LNCAP (cell line): ENCODE data around the gene AOPEP.

Experiments used
- CTCF ChIP-seq: fragments of 450-650 bp; IDR thresholded peaks from 2 replicates; pipeline ENCODE4 v1.5.1; 2017; ENCODE audit warnings: mild to moderate bottlenecking

The AOPEP gene

GRCh38 chr9:94931740-94932139 is 205.2 kb downstream of the AOPEP start:
- no peak for TF ChIP-seq CTCF

GRCh38 chr9:94932652-94933510 is 206.4 kb downstream of the AOPEP start:
- TF ChIP-seq CTCF, result no peak

GRCh38 chr9:94933511-94933828 is 207.0 kb downstream of the AOPEP start:
- TF ChIP-seq CTCF, result no peak

- no peak for TF ChIP-seq CTCF
These were observed 208.4 kb downstream of the AOPEP start for GRCh38 chr9:94934816-94935328.

- TF ChIP-seq CTCF, result no peak
These were observed 208.9 kb downstream of the AOPEP start for GRCh38 chr9:94935396-94935795.

- TF ChIP-seq CTCF, result no peak
These were observed 209.9 kb downstream of the AOPEP start for GRCh38 chr9:94936419-94936818.

- no peak for TF ChIP-seq CTCF
These were observed 210.9 kb downstream of the AOPEP start for GRCh38 chr9:94937214-94937903.
